ENCODE data around the gene AZU1. TPM values are rescaled to one million over a fixed set of nuclear protein-coding genes. Genes with fewer than 3 reads are reported as not detected.

AZU1 gene
- total RNA-seq, 1 experiment from 2014 or later, result not detected

- no peak for ATAC-seq
- H3K79me2 ChIP-seq (ENCODE audit: insufficient read depth, low read length), result no peaks in the 10 kb centered on the region
- no TSS peak for BruUV-seq (replicated peaks)
- H3K9me3 ChIP-seq (ENCODE audit: control insufficient read depth in 1 of 2, insufficient read depth in 1 of 2, low read depth in 1 of 2, low read length in 2 of 2), result no peaks in the 10 kb centered on the region
- RAD21 ChIA-PET (ENCODE audit: low non-redundant PET in 1 of 2, low total read pairs in 2 of 2, uncharacterized antibody in 2 of 2, unreplicated experiment in 2 of 2), result no interaction called here
- no peaks in the 10 kb centered on the region; a peak in 1 of 4 replicates for H3K4me1 ChIP-seq (ENCODE audit: control insufficient read depth in 1 of 2, insufficient read depth in 2 of 2, low read length in 2 of 2)
- H3K9me2 ChIP-seq (ENCODE audit: insufficient read depth), result no peaks in the 10 kb centered on the region
- POLR2A ChIA-PET, result no interaction called here
- H3K9ac ChIP-seq (ENCODE audit: low read length), result no peak overlapping the region
- DNase-seq (ENCODE audit: low read depth, low spot score), result no peak
- no peak overlapping the region for H3K4me2 ChIP-seq (ENCODE audit: low read length)
- H4K20me1 ChIP-seq (ENCODE audit: insufficient read depth), result no peaks in the 10 kb centered on the region
- no peak overlapping the region for H2AFZ ChIP-seq (ENCODE audit: low read depth, low read length, poor library complexity, severe bottlenecking)
- H3K36me3 ChIP-seq (ENCODE audit: control insufficient read depth in 1 of 2, insufficient read depth in 2 of 2, low read length in 2 of 2), result no peaks in the 10 kb centered on the region
- H3K27me3 ChIP-seq (ENCODE audit: insufficient read depth, low read length), result no peaks in the 10 kb centered on the region
- intact Hi-C loops (cut with micrococcal nuclease), result no loop called here
- TF ChIP-seq FOSL1 (IDR thresholded peaks at IDR 0.05; ENCODE audit: low read depth) (no peak), CBX3 (IDR thresholded peaks at IDR 0.05; ENCODE audit: low read depth) (no peak), RAD21 (IDR thresholded peaks at IDR 0.05; ENCODE audit: low read depth) (no peak), SRF (IDR thresholded peaks at IDR 0.05; ENCODE audit: low read depth) (no peak), CTCF (IDR thresholded peaks at IDR 0.05 in 2 of 3, conservative IDR thresholded peaks at IDR 0.05 in 1 of 3; ENCODE audit: borderline replicate concordance in 1 of 3, insufficient read depth in 1 of 3, low read depth in 2 of 3, low read length in 2 of 3) (no peak), SP1 (IDR thresholded peaks at IDR 0.05; ENCODE audit: low read depth) (no peak)
- H3K27ac ChIP-seq (ENCODE audit: low read depth, low read length), result no peak overlapping the region
- CTCF ChIA-PET, result no interaction called here
- no peak overlapping the region for H3K4me3 ChIP-seq (replicated peaks in 1 of 2; ENCODE audit: low read depth in 1 of 2, low read length in 2 of 2)
These were observed 7.7 kb downstream of the AZU1 start for GRCh38 chr19:835210-835810.

GRCh38 chr19:840519-841206 lies 13.0 kb downstream of the AZU1 start, which contains the start of gene PRTN3:
Gene PRTN3, plus strand, starts transcription at chr19:840999. Its CDS starts 10 bp downstream, at chr19:841009.
- ChIA-PET RAD21 (ENCODE audit: low non-redundant PET in 1 of 2, low total read pairs in 2 of 2, uncharacterized antibody in 2 of 2, unreplicated experiment in 2 of 2) (no interaction called here), CTCF (no interaction called here), POLR2A (no interaction called here)
- no peaks in the 10 kb centered on the region for H3K36me3 ChIP-seq (ENCODE audit: control insufficient read depth in 1 of 2, insufficient read depth in 2 of 2, low read length in 2 of 2)
- no peaks in the 10 kb centered on the region for H3K9me2 ChIP-seq (ENCODE audit: insufficient read depth)
- H3K9ac ChIP-seq (ENCODE audit: low read length), result no peak within 1 kb of the TSS
- no peaks in the 10 kb centered on the region for H4K20me1 ChIP-seq (ENCODE audit: insufficient read depth)
- H3K79me2 ChIP-seq (ENCODE audit: insufficient read depth, low read length), result no peaks in the 10 kb centered on the region
- no peak within 1 kb of the TSS for H3K4me2 ChIP-seq (ENCODE audit: low read length)
- no peaks in the 10 kb centered on the region; the same call in 1 of the 2 replicates for H3K27me3 ChIP-seq (ENCODE audit: insufficient read depth, low read length)
- BruUV-seq (replicated peaks), result no TSS peak
- H3K4me1 ChIP-seq (ENCODE audit: control insufficient read depth in 1 of 2, insufficient read depth in 2 of 2, low read length in 2 of 2), result peaks cover 12 to 19% of the 10 kb centered on the region in 2 experiments; a peak in 3 of 4 replicates
- no peaks in the 10 kb centered on the region for H3K9me3 ChIP-seq (ENCODE audit: control insufficient read depth in 1 of 2, insufficient read depth in 1 of 2, low read depth in 1 of 2, low read length in 2 of 2)
- H3K27ac ChIP-seq (ENCODE audit: low read depth, low read length), result no peak within 1 kb of the TSS
- intact Hi-C loops (cut with micrococcal nuclease), result no loop called here
- no peak for DNase-seq (ENCODE audit: low read depth, low spot score)
- no peak within 1 kb of the TSS for H3K4me3 ChIP-seq (replicated peaks in 1 of 2; ENCODE audit: low read depth in 1 of 2, low read length in 2 of 2)
- no peak within 1 kb of the TSS for H2AFZ ChIP-seq (ENCODE audit: low read depth, low read length, poor library complexity, severe bottlenecking)
- ATAC-seq, result no peak
- no peak for TF ChIP-seq TCF7L2 (IDR thresholded peaks at IDR 0.05; ENCODE audit: borderline replicate concordance, extremely low read depth, insufficient read depth, insufficient read length)
- TF ChIP-seq MAX (IDR thresholded peaks at IDR 0.05), result no peak
- TF ChIP-seq SP1 (IDR thresholded peaks at IDR 0.05; ENCODE audit: low read depth), result no peak
- TF ChIP-seq CEBPB (IDR thresholded peaks at IDR 0.05; ENCODE audit: low read depth), result no peak
- TF ChIP-seq REST (IDR thresholded peaks at IDR 0.05; ENCODE audit: low read depth), result no peak
- no peak for TF ChIP-seq EZH2 (IDR thresholded peaks at IDR 0.05)
- TF ChIP-seq FOSL1 (IDR thresholded peaks at IDR 0.05; ENCODE audit: low read depth), result no peak
- no peak for TF ChIP-seq RAD21 (IDR thresholded peaks at IDR 0.05; ENCODE audit: low read depth)
- TF ChIP-seq JUND (IDR thresholded peaks at IDR 0.05), result no peak
- no peak for TF ChIP-seq POLR2AphosphoS5 (IDR thresholded peaks at IDR 0.05; ENCODE audit: low read depth, low read length)
- TF ChIP-seq ATF3 (IDR thresholded peaks at IDR 0.05), result no peak

Data from HCT116 (cell line).